ENCODE data around the gene ARHGAP18. TPM values are rescaled to one million over a fixed set of nuclear protein-coding genes. Genes with fewer than 3 reads are reported as not detected.

The ARHGAP18 gene
- total RNA-seq, 2 donors from 2014 or later: 18.7 to 28.3 TPM

DNA sequence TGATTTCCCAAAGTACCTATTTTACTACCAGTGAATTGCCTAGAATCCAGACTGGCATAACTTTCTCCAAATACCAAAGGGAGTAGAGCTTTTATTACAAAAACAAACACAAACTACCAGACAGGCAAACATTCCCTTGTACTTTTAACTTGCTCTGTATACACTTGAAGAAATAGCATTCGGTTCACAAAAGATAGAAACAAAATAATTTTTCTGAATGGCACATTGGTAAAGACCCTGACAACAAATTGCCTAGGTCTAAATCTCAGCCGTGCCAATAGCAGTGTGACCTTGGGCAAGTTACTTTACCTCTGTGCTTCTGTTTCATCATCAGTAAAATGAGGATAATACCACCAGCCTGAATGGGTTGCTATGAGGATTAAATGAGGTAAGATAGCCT, 15.9 kb downstream of the ARHGAP18 start:
- Histone ChIP-seq H3K9ac (ENCODE audit: low read depth in 2 of 2, low read length in 2 of 2) (no peak overlapping the region), H3K36me3 (no peaks in the 10 kb centered on the region), H3K4me1 (peaks cover 5% of the 10 kb centered on the region), H3K9me3 (no peaks in the 10 kb centered on the region), H3K27ac (no peak overlapping the region), H3K27me3 (no peaks in the 10 kb centered on the region), H3K4me3 (no peak overlapping the region)
- intact Hi-C loops (cut with DNase I): no loop called here
- TF ChIP-seq, protein P1, sequence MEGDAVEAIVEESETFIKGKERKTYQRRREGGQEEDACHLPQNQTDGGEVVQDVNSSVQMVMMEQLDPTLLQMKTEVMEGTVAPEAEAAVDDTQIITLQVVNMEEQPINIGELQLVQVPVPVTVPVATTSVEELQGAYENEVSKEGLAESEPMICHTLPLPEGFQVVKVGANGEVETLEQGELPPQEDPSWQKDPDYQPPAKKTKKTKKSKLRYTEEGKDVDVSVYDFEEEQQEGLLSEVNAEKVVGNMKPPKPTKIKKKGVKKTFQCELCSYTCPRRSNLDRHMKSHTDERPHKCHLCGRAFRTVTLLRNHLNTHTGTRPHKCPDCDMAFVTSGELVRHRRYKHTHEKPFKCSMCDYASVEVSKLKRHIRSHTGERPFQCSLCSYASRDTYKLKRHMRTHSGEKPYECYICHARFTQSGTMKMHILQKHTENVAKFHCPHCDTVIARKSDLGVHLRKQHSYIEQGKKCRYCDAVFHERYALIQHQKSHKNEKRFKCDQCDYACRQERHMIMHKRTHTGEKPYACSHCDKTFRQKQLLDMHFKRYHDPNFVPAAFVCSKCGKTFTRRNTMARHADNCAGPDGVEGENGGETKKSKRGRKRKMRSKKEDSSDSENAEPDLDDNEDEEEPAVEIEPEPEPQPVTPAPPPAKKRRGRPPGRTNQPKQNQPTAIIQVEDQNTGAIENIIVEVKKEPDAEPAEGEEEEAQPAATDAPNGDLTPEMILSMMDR (IDR thresholded peaks at IDR 0.05): no peak
- DNase-seq: no peak

DNA sequence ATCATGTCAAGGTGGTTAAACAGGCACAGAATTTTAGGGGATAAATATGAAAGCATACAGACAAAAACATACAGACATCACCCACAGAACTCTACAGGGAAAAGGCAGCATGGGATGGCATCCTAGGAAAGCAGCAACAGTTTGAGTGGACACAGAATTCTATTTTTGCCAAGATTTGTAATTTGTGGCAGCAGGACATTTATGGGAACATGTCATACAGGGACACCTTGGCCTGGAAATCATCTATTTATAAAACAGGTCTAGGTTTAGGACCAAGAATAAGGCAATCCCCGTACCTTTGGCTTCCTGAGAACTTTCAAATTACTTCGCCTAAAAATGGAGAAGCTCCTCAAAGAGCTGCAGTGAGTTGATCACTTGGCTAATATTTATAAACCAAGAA, 17.5 kb downstream of the ARHGAP18 start:
- peaks cover 5% of the 10 kb centered on the region for H3K4me1 ChIP-seq
- DNase-seq: no peak
- H3K36me3 ChIP-seq: no peaks in the 10 kb centered on the region
- intact Hi-C loops (cut with DNase I): no loop called here
- no peak overlapping the region for H3K4me3 ChIP-seq
- no peak overlapping the region for H3K9ac ChIP-seq (ENCODE audit: low read depth in 2 of 2, low read length in 2 of 2)
- TF ChIP-seq, protein P1 (IDR thresholded peaks at IDR 0.05): no peak
- H3K27me3 ChIP-seq: no peaks in the 10 kb centered on the region
- H3K27ac ChIP-seq: no peak overlapping the region
- no peaks in the 10 kb centered on the region for H3K9me3 ChIP-seq

DNA sequence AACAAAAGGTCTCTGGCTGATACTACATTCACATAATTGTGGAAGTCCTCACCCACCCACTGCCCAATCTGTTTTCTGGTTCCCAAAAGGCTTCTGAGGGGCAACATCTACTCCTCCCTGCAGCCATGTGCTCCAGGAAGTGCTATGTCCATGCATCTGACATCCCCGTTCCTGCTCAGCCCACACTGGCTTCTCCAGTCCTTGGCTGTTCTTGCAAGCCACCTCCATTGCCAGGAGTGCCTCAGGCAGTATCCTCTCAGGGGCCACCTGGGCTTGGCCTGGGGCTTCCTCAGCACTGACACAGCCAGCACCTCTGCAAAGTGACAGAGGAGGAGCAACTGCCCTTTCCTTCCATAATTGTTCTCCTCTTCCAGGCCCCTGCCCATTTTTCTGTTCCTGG, 18.3 kb downstream of the ARHGAP18 start:
- peaks cover 5% of the 10 kb centered on the region for H3K4me1 ChIP-seq
- DNase-seq: no peak
- no peaks in the 10 kb centered on the region for H3K27me3 ChIP-seq
- H3K36me3 ChIP-seq: no peaks in the 10 kb centered on the region
- no peaks in the 10 kb centered on the region for H3K9me3 ChIP-seq
- TF ChIP-seq, protein P1 (IDR thresholded peaks at IDR 0.05): no peak
- H3K27ac ChIP-seq: no peak overlapping the region
- intact Hi-C loops (cut with DNase I): no loop called here
- no peak overlapping the region for H3K4me3 ChIP-seq
- H3K9ac ChIP-seq (ENCODE audit: low read depth in 2 of 2, low read length in 2 of 2): no peak overlapping the region

DNA sequence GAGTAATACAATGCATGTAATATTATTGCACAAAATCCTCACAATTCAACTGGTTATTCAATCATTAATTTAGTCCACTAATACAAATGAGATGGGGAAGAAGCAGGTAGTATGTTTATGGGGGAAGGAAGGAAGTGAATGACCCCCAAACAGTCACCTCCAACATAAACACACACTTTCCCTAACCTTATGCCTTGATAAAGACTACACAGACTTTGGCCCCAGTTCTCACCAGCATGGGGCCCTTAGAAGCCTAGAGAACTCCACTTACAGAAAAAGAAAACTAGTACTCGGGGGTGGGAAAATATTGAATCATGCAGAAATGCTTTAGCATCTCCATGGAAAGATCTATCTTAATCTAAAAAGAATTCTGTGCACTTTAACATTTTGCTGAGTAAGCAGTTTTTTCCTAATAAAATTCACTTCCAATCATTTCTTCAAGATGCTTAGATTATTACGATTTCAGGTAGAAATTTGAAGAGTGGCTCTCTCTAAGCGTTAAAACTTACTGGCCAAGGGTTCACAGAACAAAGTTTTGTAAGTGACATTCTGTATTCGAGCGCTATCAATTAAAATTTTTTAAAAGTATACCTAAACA, 18.8 kb downstream of the ARHGAP18 start:
- Histone ChIP-seq H3K4me3 (no peak overlapping the region), H3K27ac (no peak overlapping the region), H3K9ac (ENCODE audit: low read depth in 2 of 2, low read length in 2 of 2) (no peak overlapping the region), H3K4me1 (peaks cover 3% of the 10 kb centered on the region), H3K36me3 (no peaks in the 10 kb centered on the region), H3K9me3 (no peaks in the 10 kb centered on the region), H3K27me3 (no peaks in the 10 kb centered on the region)
- intact Hi-C loops (cut with DNase I): no loop called here
- DNase-seq: no peak
- TF ChIP-seq, protein P1 (IDR thresholded peaks at IDR 0.05): no peak

DNA sequence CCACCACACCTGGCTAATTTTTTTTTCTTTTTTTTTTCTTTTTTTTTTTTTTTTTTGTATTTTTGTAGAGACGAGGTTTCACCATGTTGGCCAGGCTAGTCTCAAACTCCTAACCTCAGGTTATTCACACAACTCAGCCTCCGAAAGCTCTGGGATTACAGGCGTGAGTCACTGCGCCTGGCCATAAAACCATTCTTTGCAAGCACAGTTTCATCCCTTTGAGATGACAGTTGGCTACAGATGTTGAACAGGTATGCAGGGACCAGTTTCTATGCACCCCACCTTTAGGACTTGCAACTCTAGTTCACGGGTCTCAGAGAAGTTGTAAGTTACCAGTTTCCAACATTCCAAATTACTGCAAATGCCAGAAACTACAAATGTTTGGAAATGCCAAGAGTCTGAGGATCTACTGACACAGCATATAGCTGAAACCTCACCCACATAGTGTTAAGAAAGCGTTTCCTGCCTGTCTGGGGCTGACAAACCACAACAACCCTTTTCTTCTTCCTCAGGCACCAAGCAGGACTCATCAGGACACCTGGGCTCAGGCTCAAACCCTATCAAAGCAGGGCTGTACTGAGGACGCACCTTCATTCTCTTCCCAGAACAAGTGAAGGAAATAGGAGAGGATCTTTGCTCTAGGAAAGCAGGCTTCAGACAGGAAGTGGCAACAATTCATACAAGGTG, 22.9 kb downstream of the ARHGAP18 start:
- Histone ChIP-seq H3K36me3 (no peaks in the 10 kb centered on the region), H3K9ac (ENCODE audit: low read depth in 2 of 2, low read length in 2 of 2) (peak overlapping the region in 1 of 2 donors; percentile 9), H3K27ac (no peak overlapping the region), H3K4me3 (no peak overlapping the region), H3K9me3 (no peaks in the 10 kb centered on the region), H3K27me3 (no peaks in the 10 kb centered on the region), H3K4me1 (peaks cover 8% of the 10 kb centered on the region)
- no peak for DNase-seq
- TF ChIP-seq, protein P1 (IDR thresholded peaks at IDR 0.05): no peak
- intact Hi-C loops (cut with DNase I): no loop called here
